Gastroesophageal sphincter (tissue), 4 donors: Measurements from ENCODE around the gene LACC1. TPM values are rescaled to one million over a fixed set of nuclear protein-coding genes. Genes with fewer than 3 reads are reported as not detected.

ENCODE experiments used
- ATAC-seq: fragments of 150-250 bp; one replicate; pipeline ENCODE4 v1.9.1; 2016; ENCODE audit warnings: mild to moderate bottlenecking, moderate library complexity
- H3K27ac ChIP-seq, 4 donors: fragments of 200-600 bp; sonication (generic) in 3 of 4; 1 replicate in 3 of 4; 2 replicates in 1 of 4; pipeline ENCODE4 v1.5.1; 2016 to 2019
- H3K27me3 ChIP-seq: fragments of 200-600 bp; sonication (generic); one replicate; pipeline ENCODE4 v1.5.1; 2019
- H3K36me3 ChIP-seq, 2 donors: fragments of 200-600 bp; sonication (generic); one replicate each; pipeline ENCODE4 v1.5.1; 2019; ENCODE audit warnings: control low read depth in 1 of 2
- H3K4me1 ChIP-seq, 3 donors: fragments of 200-600 bp; sonication (generic); 1 replicate in 2 of 3; 2 replicates in 1 of 3; pipeline ENCODE4 v1.5.1; 2016 to 2019; ENCODE audit warnings: control low read depth in 2 of 3
- H3K4me3 ChIP-seq, 2 donors: fragments of 200-600 bp; sonication (generic); one replicate each; pipeline ENCODE4 v1.5.1; 2019; ENCODE audit warnings: mild to moderate bottlenecking in 1 of 2, moderate library complexity in 1 of 2
- H3K9me3 ChIP-seq, 3 donors: fragments of 200-600 bp; sonication (generic); one replicate each; pipeline ENCODE4 v1.5.1; 2017 to 2019; ENCODE audit warnings: control low read depth in 2 of 3
- EP300 ChIP-seq: sonication (generic); formaldehyde crosslinking; IDR thresholded peaks from one replicate; pipeline ENCODE4 v1.6.1; 2017; ENCODE audit warnings: antibody characterized with exemption, mild to moderate bottlenecking
- POLR2A ChIP-seq, 2 donors: fragments of 450-650 bp; IDR thresholded peaks; one replicate each; pipeline ENCODE4 v1.6.1; 2017; ENCODE audit warnings: antibody characterized with exemption in 2 of 2, mild to moderate bottlenecking in 2 of 2, moderate library complexity in 1 of 2
- POLR2AphosphoS5 ChIP-seq: sonication (generic); formaldehyde crosslinking; IDR thresholded peaks from one replicate; pipeline ENCODE4 v1.6.1; 2017; ENCODE audit warnings: antibody characterized with exemption
- WGBS, 2 donors: methylation state at CpG; one replicate each; pipeline ENCODE4 v1.1.5; 2018; ENCODE audit warnings: low coverage in 1 of 2; 5-methylcytosine and 5-hydroxymethylcytosine counted together
- total RNA-seq, 4 donors: library from RNA; depleted of rRNA; stranded (reverse); fragments of >200 nt; gene quantifications; one replicate each; pipeline ENCODE4 v1.1.0, GENCODE V29; 2016
- TF ChIP-seq, protein P1 (sequence below), 4 experiments: fragments of 200-600 bp in 2 of 4; fragments of 450-650 bp in 2 of 4; sonication (generic) in 1 of 4; IDR thresholded peaks; one replicate each; pipeline ENCODE4 v1.5.1; 2017 to 2019; ENCODE audit warnings: antibody characterized with exemption in 4 of 4, mild to moderate bottlenecking in 2 of 4, moderate library complexity in 2 of 4

LACC1 gene
- total RNA-seq, 4 donors from 2014 or later, result 3.8 to 12.3 (median 6.6) TPM

DNA sequence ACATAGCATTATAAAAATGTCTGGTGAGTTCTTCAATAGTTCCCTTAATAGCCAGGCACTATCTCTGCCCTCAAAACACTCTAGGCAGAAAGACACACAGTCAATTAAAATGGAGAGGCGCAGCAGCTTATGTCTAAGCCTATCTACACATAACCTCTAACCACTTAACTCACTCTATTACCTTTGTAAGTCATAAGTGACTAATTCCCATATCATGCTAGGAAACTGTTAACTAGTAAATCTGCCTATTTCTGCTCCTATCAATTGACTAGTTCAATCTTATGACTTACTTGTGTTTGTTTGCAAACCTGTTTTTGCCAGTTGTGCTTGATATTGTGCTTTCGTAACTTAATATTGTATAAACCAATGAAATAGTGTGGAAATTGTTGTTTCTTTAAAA lies 3.3 kb upstream of the LACC1 start:
- no peaks in the 10 kb centered on the region for H3K27me3 ChIP-seq
- ATAC-seq, result no peak
- TF ChIP-seq, protein P1, sequence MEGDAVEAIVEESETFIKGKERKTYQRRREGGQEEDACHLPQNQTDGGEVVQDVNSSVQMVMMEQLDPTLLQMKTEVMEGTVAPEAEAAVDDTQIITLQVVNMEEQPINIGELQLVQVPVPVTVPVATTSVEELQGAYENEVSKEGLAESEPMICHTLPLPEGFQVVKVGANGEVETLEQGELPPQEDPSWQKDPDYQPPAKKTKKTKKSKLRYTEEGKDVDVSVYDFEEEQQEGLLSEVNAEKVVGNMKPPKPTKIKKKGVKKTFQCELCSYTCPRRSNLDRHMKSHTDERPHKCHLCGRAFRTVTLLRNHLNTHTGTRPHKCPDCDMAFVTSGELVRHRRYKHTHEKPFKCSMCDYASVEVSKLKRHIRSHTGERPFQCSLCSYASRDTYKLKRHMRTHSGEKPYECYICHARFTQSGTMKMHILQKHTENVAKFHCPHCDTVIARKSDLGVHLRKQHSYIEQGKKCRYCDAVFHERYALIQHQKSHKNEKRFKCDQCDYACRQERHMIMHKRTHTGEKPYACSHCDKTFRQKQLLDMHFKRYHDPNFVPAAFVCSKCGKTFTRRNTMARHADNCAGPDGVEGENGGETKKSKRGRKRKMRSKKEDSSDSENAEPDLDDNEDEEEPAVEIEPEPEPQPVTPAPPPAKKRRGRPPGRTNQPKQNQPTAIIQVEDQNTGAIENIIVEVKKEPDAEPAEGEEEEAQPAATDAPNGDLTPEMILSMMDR (IDR thresholded peaks at IDR 0.05), result no peak
- no peak for TF ChIP-seq POLR2A (IDR thresholded peaks at IDR 0.05)
- no peak for TF ChIP-seq POLR2AphosphoS5
- H3K36me3 ChIP-seq, result peaks cover 0 to 6% of the 10 kb centered on the region in 2 donors
- H3K9me3 ChIP-seq, result no peaks in the 10 kb centered on the region
- H3K27ac ChIP-seq, result no peak overlapping the region
- 83 to 95% methylated on average over 2 of the region's 2 CpGs for WGBS, 2 donors
- no peak overlapping the region for H3K4me3 ChIP-seq
- peaks cover 0 to 23% (median 0%) of the 10 kb centered on the region in 3 donors for H3K4me1 ChIP-seq

DNA sequence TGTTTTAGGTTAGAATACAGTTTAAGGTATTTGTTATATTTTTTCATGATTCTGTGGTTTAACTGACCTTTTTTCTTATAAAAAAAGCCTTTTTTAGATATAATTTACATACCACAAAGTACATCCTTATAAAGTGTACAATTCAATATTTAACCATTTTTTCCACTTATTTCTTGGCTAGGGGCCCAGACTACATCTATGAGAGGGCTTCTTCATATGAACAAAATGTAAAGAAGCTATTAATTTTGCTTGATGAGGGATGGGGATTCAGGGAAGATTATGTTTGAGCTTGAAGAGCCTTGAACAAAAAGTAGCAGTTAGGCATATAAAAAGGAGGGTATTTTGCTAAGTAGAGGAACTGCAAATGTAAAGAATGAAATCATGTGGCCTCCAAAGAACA lies 2.4 kb upstream of the LACC1 start:
- Histone ChIP-seq H3K27me3 (no peaks in the 10 kb centered on the region), H3K27ac (no peak overlapping the region), H3K4me1 (peaks cover 0 to 23% (median 0%) of the 10 kb centered on the region in 3 donors), H3K36me3 (no peaks in the 10 kb centered on the region), H3K9me3 (no peaks in the 10 kb centered on the region), H3K4me3 (no peak overlapping the region)
- ATAC-seq, result no peak
- no peak for TF ChIP-seq POLR2A (IDR thresholded peaks at IDR 0.05)
- no peak for TF ChIP-seq POLR2AphosphoS5
- TF ChIP-seq, protein P1 (IDR thresholded peaks at IDR 0.05), result no peak
- TF ChIP-seq EP300, result no peak

DNA sequence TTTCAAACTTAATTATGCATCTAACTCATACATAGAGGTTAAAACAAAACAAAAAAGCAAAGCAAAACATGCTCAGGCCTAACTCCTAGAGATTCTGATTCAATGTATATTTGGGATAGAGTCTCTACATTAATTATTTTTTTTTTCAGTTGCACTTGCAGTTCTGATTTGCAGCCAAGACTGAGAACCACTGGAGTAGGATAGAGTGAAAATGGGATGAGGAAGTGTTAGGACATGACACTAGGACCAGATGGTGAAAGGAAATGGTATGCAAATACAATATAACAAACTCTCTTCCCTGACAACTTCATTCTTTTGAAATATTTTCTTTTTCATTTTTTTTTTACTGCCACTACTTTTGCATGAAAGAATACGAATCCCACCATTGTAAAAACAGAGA lies 1.9 kb upstream of the LACC1 start:
- Histone ChIP-seq H3K27me3 (no peaks in the 10 kb centered on the region), H3K4me3 (no peak overlapping the region), H3K4me1 (peaks cover 0 to 23% (median 0%) of the 10 kb centered on the region in 3 donors), H3K9me3 (no peaks in the 10 kb centered on the region), H3K27ac (no peak overlapping the region), H3K36me3 (no peaks in the 10 kb centered on the region)
- TF ChIP-seq POLR2AphosphoS5, result no peak
- no peak for TF ChIP-seq EP300
- TF ChIP-seq, protein P1 (IDR thresholded peaks at IDR 0.05), result no peak
- TF ChIP-seq POLR2A (IDR thresholded peaks at IDR 0.05), result no peak
- 94 to 100% methylated on average over 1 of the region's 1 CpG for WGBS, 2 donors
- ATAC-seq, result no peak

DNA sequence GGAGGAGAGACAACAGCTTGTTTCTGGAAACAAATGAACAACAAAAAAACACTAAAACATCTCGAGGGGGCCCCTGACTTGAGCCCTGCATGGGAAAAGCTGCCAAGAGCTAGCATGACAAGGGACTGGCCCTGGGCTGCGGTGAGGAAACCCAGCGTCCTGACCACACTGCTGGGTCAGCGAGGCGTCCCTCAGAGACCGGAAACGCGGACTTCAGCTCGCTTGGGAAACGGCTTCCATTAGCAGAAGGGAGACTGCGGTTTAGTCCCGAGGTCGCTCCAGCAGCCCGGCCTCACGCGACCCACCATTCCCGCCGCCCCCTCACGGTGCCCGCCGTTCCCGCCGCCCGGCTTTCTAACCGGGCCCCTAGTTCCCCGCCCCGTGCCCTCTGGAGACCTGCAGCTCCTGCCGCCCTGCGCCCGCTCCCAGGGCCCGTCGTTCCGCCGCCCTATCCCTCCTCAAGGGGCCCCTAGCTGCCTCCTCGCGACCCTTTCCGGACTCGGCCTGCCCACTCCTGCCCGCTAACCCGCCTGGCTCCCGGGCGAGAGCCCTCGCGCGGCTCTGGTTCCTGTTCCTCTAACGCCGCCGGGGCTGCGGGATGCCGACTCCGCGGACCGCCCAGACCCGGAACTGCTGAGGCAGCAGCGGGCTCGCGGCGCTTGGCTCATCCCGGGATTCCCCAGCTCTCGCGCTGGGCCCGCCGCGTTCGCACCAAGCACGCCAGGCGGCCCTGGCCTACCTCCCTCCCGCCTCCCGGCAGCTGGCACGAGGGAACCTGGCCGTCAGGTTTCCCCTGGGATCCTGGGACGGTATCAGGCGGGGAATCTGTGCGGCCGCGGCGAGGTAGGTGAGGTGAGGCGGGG lies 581 bp upstream of the LACC1 start, which contains the start of gene CCDC122:
Gene CCDC122, minus strand, starts transcription at position 849 of the 863 bp plus-strand sequence. CDS start 10,364 bp downstream, outside the sequence.
- TF ChIP-seq POLR2A (IDR thresholded peaks at IDR 0.05) (peak; percentile 80 to 86), POLR2AphosphoS5 (peak; percentile 82), EP300 (no peak)
- TF ChIP-seq, protein P1 (IDR thresholded peaks at IDR 0.05), result peak in 1 of 4 experiments; percentile 3
- Histone ChIP-seq H3K27me3 (no peaks in the 10 kb centered on the region), H3K9me3 (no peaks in the 10 kb centered on the region), H3K27ac (peak within 1 kb of the TSS; percentile 89 to 99 (median 98)), H3K36me3 (no peaks in the 10 kb centered on the region), H3K4me3 (peak within 1 kb of the TSS; percentile 70 to 90), H3K4me1 (peaks cover 0 to 23% (median 0%) of the 10 kb centered on the region in 3 donors)
- ATAC-seq, result peak; percentile 94
- 0% methylated on average over 2 to 3 of the region's 78 CpGs for WGBS, 2 donors
